Measurements from ENCODE around the gene PADI4. TPM values are rescaled to one million over a fixed set of nuclear protein-coding genes. Genes with fewer than 3 reads are reported as not detected.

The PADI4 gene
- total and polyA plus RNA-seq, 8 donors: 0.08 to 0.25 (median 0.18) TPM; not detected in 5

DNA sequence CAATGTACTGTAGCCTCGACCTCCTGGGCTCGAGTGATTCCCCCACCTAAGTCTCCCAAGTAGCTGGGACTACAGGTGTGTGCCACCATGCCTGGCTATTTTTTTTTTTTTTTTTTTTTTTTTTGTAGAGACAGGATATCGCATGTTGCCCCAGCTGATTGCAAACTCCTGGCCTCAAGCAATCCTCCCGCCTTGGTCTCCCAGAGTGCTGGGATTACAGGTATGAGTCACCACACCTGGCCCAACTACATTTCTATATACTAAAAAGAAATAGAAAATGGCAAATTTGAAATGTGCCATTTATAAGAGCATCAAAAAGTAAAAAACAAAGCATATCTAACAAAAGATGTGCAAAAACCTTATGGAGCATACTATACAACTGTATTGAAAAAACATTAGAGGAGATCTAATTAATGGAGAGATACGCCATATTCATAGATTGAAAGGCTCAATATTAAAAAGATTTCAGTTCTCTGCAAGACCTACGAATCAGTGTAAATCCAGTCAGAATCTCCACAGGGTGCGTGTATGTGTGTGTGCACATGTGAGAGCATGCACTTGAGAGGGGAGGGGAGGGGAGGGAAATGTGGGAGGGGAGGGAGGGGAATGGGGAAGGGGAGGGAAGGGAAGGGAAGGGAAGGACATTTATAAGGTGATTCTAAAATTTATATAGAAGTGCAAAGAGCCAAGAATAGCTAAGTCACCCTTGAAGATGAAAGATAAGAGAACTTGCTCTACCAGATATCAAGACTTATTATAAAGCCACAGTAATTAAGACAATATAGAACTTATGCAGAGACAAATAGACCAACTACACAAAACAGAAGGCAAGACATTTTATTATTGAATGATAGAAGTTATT lies 15.5 kb upstream of the PADI4 start:
- Histone ChIP-seq H3K27me3 (peaks cover 0 to 43% (median 2%) of the 10 kb centered on the region in 3 donors), H3K4me3 (no peak overlapping the region), H3K9me3 (no peaks in the 10 kb centered on the region), H3K4me1 (no peaks in the 10 kb centered on the region), H3K27ac (no peak overlapping the region), H3K36me3 (no peaks in the 10 kb centered on the region)
- TF ChIP-seq EP300 (IDR thresholded peaks at IDR 0.05) (no peak), POLR2AphosphoS5 (IDR thresholded peaks at IDR 0.05) (no peak), POLR2A (IDR thresholded peaks at IDR 0.05) (no peak), CTCF (IDR thresholded peaks at IDR 0.05) (no peak)
- 51 to 57% (median 55%) methylated on average over 7 of the region's 7 CpGs for WGBS, 5 donors
- DNase-seq: no peak
- intact Hi-C loops (cut with DNase I; ENCODE audit: low total_unique reads): no loop called here

- WGBS, 5 donors: 59 to 72% (median 65%) methylated on average over 14 of the region's 14 CpGs
- no peaks in the 10 kb centered on the region for H3K4me1 ChIP-seq
- H3K36me3 ChIP-seq: no peaks in the 10 kb centered on the region
- intact Hi-C loops (cut with DNase I; ENCODE audit: low total_unique reads): no loop called here
- no peak for TF ChIP-seq EP300 (IDR thresholded peaks at IDR 0.05)
- no peak for TF ChIP-seq CTCF (IDR thresholded peaks at IDR 0.05)
- TF ChIP-seq POLR2A (IDR thresholded peaks at IDR 0.05): no peak
- no peak for TF ChIP-seq POLR2AphosphoS5 (IDR thresholded peaks at IDR 0.05)
- peaks cover 0 to 1% (median 0%) of the 10 kb centered on the region in 4 donors for H3K9me3 ChIP-seq
- no peak for DNase-seq
- no peak overlapping the region for H3K27ac ChIP-seq
- H3K27me3 ChIP-seq: peaks cover 0 to 33% (median 0%) of the 10 kb centered on the region in 3 donors
- H3K4me3 ChIP-seq: no peak overlapping the region
Observed at GRCh38 chr1:17293681-17294425, 14.1 kb upstream of the PADI4 start.

- Histone ChIP-seq H3K4me1 (no peaks in the 10 kb centered on the region), H3K9me3 (peaks cover 0 to 9% (median 0%) of the 10 kb centered on the region in 4 donors), H3K4me3 (no peak overlapping the region), H3K36me3 (no peaks in the 10 kb centered on the region), H3K27me3 (peaks cover 0 to 23% (median 0%) of the 10 kb centered on the region in 3 donors), H3K27ac (no peak overlapping the region)
- no peak for DNase-seq
- intact Hi-C loops (cut with DNase I; ENCODE audit: low total_unique reads): no loop called here
- TF ChIP-seq POLR2A (IDR thresholded peaks at IDR 0.05) (no peak), CTCF (IDR thresholded peaks at IDR 0.05) (no peak), EP300 (IDR thresholded peaks at IDR 0.05) (no peak), POLR2AphosphoS5 (IDR thresholded peaks at IDR 0.05) (no peak)
- WGBS, 5 donors: 72 to 81% (median 75%) methylated on average over 4 of the region's 4 CpGs
Observed at GRCh38 chr1:17295292-17295691, 12.7 kb upstream of the PADI4 start.

DNA sequence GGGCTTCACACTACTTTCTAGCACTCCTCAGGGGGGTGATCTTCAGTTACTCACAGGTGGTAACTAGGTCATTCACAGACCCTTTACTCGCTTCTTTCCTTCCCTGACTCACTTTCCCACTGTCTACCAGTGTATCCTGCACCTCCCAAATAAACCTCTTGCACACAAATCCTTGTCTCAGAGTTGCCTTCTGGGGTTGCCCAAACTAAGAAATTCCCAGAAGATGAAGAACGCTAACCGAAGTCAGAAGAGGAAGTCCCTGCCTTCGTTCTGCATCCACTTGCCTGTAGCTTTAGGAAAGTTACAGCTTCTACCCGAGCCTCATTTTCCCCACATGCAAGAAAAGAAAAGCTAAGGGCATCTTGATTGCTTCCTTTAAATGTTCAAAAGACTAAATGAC lies 11.9 kb upstream of the PADI4 start:
- no peak overlapping the region for H3K4me3 ChIP-seq
- no peaks in the 10 kb centered on the region for H3K36me3 ChIP-seq
- peaks cover 0 to 9% (median 5%) of the 10 kb centered on the region in 4 donors for H3K9me3 ChIP-seq
- TF ChIP-seq EP300 (IDR thresholded peaks at IDR 0.05) (no peak), POLR2AphosphoS5 (IDR thresholded peaks at IDR 0.05) (no peak), POLR2A (IDR thresholded peaks at IDR 0.05) (no peak)
- no peaks in the 10 kb centered on the region for H3K4me1 ChIP-seq
- intact Hi-C loops (cut with DNase I; ENCODE audit: low total_unique reads): no loop called here
- WGBS, 5 donors: 71 to 83% (median 82%) methylated on average over 5 of the region's 5 CpGs
- no peak overlapping the region for H3K27ac ChIP-seq
- peaks cover 0 to 23% (median 0%) of the 10 kb centered on the region in 3 donors for H3K27me3 ChIP-seq
- no peak for DNase-seq
